ENCODE data around the gene TPCN2.

- TF ChIP-seq CTCF (IDR thresholded peaks at IDR 0.05; ENCODE audit: low read depth, low read length): no peak
- no peak for TF ChIP-seq POLR2A (IDR thresholded peaks at IDR 0.05; ENCODE audit: extremely low read depth, insufficient read length)
- TF ChIP-seq MYC (IDR thresholded peaks at IDR 0.05; ENCODE audit: low read depth, low read length): no peak
Observed at GRCh38 chr11:69018924-69019323, 29.8 kb upstream of the TPCN2 start.
